OCI-LY3 (cell line): Measurements from ENCODE around the gene GALNT2.

Experiments
- H2AFZ ChIP-seq: fragments of 200-600, 300-600 bp; shearing (Covaris generic); 2 replicates; pipeline ENCODE4 v1.6.0; 2014; ENCODE audit warnings: antibody characterized with exemption, low read depth, low read length
- H3K27ac ChIP-seq: fragments of 200-600, 300-600 bp; sonication (generic); 2 replicates; pipeline ENCODE4 v1.5.1; 2014; ENCODE audit warnings: mild to moderate bottlenecking, low read length, moderate library complexity, mixed read lengths
- H3K27me3 ChIP-seq: fragments of 200-600, 300-600 bp; sonication (generic); 2 replicates; pipeline ENCODE4 v1.6.1; 2014; ENCODE audit warnings: low read depth, low read length, mixed read lengths
- H3K36me3 ChIP-seq: fragments of 200-600, 300-600 bp; sonication (generic); replicated peaks from 2 replicates; pipeline ENCODE3; 2014; ENCODE audit warnings: low read depth, low read length, mixed read lengths
- H3K4me1 ChIP-seq: fragments of 300-600, 200-600 bp; sonication (generic); 2 replicates; pipeline ENCODE4 v1.6.1; 2014; ENCODE audit warnings: low read length, mixed read lengths
- H3K4me2 ChIP-seq: fragments of 200-600, 300-600 bp; sonication (generic); 2 replicates; pipeline ENCODE4 v1.6.1; 2014; ENCODE audit warnings: low read length, mixed read lengths
- H3K4me3 ChIP-seq: fragments of 300-600, 200-600 bp; sonication (generic); 2 replicates; pipeline ENCODE4 v1.5.1; 2014; ENCODE audit warnings: antibody characterized with exemption, mild to moderate bottlenecking, low read length, moderate library complexity
- H3K79me2 ChIP-seq: fragments of 300-600, 200-600 bp; shearing (Covaris generic); 2 replicates; pipeline ENCODE4 v1.6.1; 2014; ENCODE audit warnings: mild to moderate bottlenecking, low read length, mixed read lengths
- H3K9ac ChIP-seq: fragments of 300-600, 200-600 bp; shearing (Covaris generic); 2 replicates; pipeline ENCODE4 v1.6.0; 2014; ENCODE audit warnings: mild to moderate bottlenecking, low read length, moderate library complexity
- H3K9me3 ChIP-seq: fragments of 200-600, 300-600 bp; shearing (Covaris generic); 2 replicates; pipeline ENCODE4 v1.6.1; 2014; ENCODE audit warnings: low read length, mixed read lengths; ENCODE audit not compliant: insufficient read depth
- H4K20me1 ChIP-seq: fragments of 200-600, 300-600 bp; sonication (generic); 2 replicates; pipeline ENCODE4 v1.6.1; 2016; ENCODE audit warnings: low read length, mixed read lengths; ENCODE audit not compliant: insufficient read depth
- EZH2phosphoT487 ChIP-seq: fragments of 200-600 bp; shearing (Covaris generic); IDR thresholded peaks from 2 replicates; pipeline ENCODE4 v1.6.1; 2018; ENCODE audit warnings: antibody characterized with exemption, mixed run types, low read depth
- TF ChIP-seq, protein P1 (sequence below): fragments of 200-600, 300-600 bp; sonication (generic); IDR thresholded peaks from 2 replicates; pipeline ENCODE4 v1.5.1; 2014; ENCODE audit warnings: antibody characterized with exemption, low read length, low read depth

Gene GALNT2

DNA sequence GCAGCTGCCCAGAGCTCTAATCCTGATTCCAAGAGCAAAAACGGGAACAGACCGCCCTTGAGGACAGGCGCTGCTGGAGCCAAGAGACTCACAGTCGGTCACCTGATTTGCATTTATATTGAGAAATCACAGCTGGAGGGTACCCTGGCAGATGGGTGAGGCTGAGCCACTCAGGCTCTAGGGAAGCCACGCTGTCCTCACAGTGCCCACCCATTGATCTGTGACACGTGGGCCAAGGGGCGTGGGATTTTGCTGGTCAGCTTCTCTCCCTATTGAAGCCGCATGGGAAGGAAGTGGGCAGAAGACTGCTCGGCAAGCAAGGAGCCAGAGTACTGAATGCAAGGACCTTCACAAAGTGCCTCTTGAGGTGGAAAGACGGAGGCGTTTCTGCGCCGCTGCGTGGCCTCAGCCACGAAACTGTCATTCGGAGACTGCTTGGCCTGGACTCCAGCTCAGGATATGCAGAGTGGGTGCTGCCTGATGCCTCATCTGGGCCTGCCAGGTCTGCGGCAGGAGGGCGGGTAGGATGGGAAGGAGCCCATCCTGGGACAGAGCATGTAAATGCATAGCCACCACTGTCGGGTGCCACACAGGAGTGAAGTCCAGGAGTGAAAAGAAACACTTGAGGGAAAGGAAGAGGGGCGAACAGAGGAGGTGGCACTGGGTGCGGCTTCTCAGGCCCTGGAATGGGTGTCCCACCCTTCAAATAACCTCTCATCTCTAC, 219.3 kb downstream of the GALNT2 start:
- Histone ChIP-seq H3K27me3 (no peaks in the 10 kb centered on the region), H3K36me3 (peaks cover 3% of the 10 kb centered on the region), H3K79me2 (no peaks in the 10 kb centered on the region), H3K4me3 (no peak overlapping the region), H3K4me2 (no peak overlapping the region), H3K9me3 (no peaks in the 10 kb centered on the region), H2AFZ (no peak overlapping the region), H4K20me1 (no peaks in the 10 kb centered on the region), H3K27ac (no peak overlapping the region), H3K4me1 (peaks cover 14% of the 10 kb centered on the region), H3K9ac (no peak overlapping the region)
- TF ChIP-seq EZH2phosphoT487: no peak
- TF ChIP-seq, protein P1, sequence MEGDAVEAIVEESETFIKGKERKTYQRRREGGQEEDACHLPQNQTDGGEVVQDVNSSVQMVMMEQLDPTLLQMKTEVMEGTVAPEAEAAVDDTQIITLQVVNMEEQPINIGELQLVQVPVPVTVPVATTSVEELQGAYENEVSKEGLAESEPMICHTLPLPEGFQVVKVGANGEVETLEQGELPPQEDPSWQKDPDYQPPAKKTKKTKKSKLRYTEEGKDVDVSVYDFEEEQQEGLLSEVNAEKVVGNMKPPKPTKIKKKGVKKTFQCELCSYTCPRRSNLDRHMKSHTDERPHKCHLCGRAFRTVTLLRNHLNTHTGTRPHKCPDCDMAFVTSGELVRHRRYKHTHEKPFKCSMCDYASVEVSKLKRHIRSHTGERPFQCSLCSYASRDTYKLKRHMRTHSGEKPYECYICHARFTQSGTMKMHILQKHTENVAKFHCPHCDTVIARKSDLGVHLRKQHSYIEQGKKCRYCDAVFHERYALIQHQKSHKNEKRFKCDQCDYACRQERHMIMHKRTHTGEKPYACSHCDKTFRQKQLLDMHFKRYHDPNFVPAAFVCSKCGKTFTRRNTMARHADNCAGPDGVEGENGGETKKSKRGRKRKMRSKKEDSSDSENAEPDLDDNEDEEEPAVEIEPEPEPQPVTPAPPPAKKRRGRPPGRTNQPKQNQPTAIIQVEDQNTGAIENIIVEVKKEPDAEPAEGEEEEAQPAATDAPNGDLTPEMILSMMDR: no peak

DNA sequence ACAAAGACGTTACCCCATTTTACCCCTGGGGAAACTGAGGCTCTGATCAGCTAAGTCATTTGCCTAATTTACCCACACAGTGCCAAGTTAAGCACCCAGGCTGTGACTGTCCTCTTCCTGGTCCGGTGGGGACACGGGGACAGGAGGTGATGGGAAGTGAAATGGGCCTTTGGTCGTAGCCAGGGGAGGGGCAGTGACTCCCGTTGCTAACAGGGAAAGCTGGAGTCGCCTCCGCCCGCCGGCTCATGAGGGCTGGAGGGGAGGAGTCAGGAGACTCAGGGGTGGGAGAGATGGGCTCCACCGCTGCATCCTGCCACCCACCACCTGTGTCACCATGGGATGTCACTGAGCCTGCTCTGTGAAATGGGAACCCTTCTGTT, 219.8 kb downstream of the GALNT2 start:
- no peak overlapping the region for H3K4me2 ChIP-seq
- peaks cover 3% of the 10 kb centered on the region for H3K36me3 ChIP-seq
- H3K27ac ChIP-seq: no peak overlapping the region
- H3K4me1 ChIP-seq: peaks cover 13% of the 10 kb centered on the region
- H4K20me1 ChIP-seq: no peaks in the 10 kb centered on the region
- H2AFZ ChIP-seq: no peak overlapping the region
- no peaks in the 10 kb centered on the region for H3K79me2 ChIP-seq
- no peak overlapping the region for H3K4me3 ChIP-seq
- H3K9ac ChIP-seq: no peak overlapping the region
- no peaks in the 10 kb centered on the region for H3K9me3 ChIP-seq
- TF ChIP-seq EZH2phosphoT487: no peak
- TF ChIP-seq, protein P1: no peak
- H3K27me3 ChIP-seq: 0 out of 2 replicates have a peak, but pooled peaks cover 3% of the 10 kb centered on the region

DNA sequence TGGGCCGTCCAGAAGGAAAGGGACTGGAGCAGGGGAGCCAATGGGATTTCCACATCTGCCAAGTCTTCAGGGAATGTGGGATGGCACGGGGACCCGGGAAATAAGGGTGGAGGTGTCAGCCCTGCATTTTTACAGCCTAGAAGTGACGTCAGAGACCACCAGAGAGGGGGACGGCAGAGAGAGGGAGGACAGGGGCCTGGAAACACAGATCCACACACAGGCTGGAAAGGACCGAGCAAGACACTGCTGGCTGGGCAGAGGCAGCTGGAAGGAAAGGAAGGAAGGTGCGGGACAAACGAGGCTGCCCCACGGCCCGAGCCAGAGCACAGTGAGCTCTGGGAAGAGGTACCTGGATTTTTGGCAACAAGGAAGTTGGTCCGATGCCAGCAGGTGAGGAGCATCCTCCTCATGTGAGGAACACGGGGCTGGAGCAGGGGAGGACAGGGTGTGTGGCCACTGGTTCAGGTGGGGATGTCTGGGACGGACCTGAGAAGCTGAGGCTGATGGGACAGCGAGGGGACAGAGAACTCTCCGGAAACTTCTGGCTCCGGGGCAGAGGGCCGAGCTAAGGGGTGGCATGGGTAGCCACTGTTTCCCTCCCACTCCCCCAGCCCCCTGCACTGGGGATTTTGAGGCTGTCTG, 220.8 kb downstream of the GALNT2 start:
- H3K27ac ChIP-seq: no peak overlapping the region
- no peak overlapping the region for H3K9ac ChIP-seq
- 0 out of 2 replicates have a peak, but pooled peaks cover 3% of the 10 kb centered on the region for H3K27me3 ChIP-seq

More for the DNA sequence above, 220.8 kb downstream of the GALNT2 start:
- Histone ChIP-seq H3K4me1 (peaks cover 6% of the 10 kb centered on the region), H3K36me3 (peaks cover under 1% of the 10 kb centered on the region), H3K4me2 (no peak overlapping the region), H3K79me2 (no peaks in the 10 kb centered on the region), H3K4me3 (no peak overlapping the region), H2AFZ (no peak overlapping the region), H4K20me1 (no peaks in the 10 kb centered on the region), H3K9me3 (no peaks in the 10 kb centered on the region)
- TF ChIP-seq EZH2phosphoT487: no peak
- TF ChIP-seq, protein P1: no peak
